Heart left ventricle (tissue), 16 donors: ENCODE measurements around the gene VILL. TPM values are rescaled to one million over a fixed set of nuclear protein-coding genes. Genes with fewer than 3 reads are reported as not detected.
A peak's percentile ranks its signal among the peaks of the same experiment; 100 is the strongest.

Source experiments
- ATAC-seq, 4 donors: fragments of 200-7000 bp; cut with Tn5 transposase; one replicate each; pipeline ENCODE4 v1.9.1; 2020 to 2022; ENCODE audit warnings: moderate library complexity in 4 of 4, mild to moderate bottlenecking in 3 of 4, moderate number of reproducible peaks in 1 of 4
- DNase-seq, 5 donors: peaks; one replicate each; pipeline ENCODE4 v3.0.0-alpha.2; 2020
- H3K27ac ChIP-seq, 12 donors: fragments of 200-600 bp; sonication (generic) in 4 of 12; one replicate each; pipeline versions ENCODE4 v1.5.0 to v1.8.0; 2016 to 2022; ENCODE audit warnings: mild to moderate bottlenecking in 2 of 12
- H3K27me3 ChIP-seq, 9 donors: fragments of 200-600 bp; sonication (generic) in 2 of 9; one replicate each; pipeline versions ENCODE4 v1.5.1 to v1.8.0; 2016 to 2022; ENCODE audit warnings: mild to moderate bottlenecking in 3 of 9
- H3K36me3 ChIP-seq, 9 donors: fragments of 200-600 bp; sonication (generic) in 2 of 9; one replicate each; pipeline versions ENCODE4 v1.5.0 to v1.8.0; 2018 to 2022; ENCODE audit warnings: mild to moderate bottlenecking in 2 of 9
- H3K4me1 ChIP-seq, 12 donors: fragments of 200-600 bp; sonication (generic) in 4 of 12; one replicate each; pipeline versions ENCODE4 v1.5.0 to v1.8.0; 2016 to 2022; ENCODE audit warnings: mild to moderate bottlenecking in 3 of 12
- H3K4me3 ChIP-seq, 12 donors: fragments of 200-600 bp; sonication (generic) in 4 of 12; one replicate each; pipeline versions ENCODE4 v1.5.0 to v1.8.0; 2017 to 2022; ENCODE audit warnings: mild to moderate bottlenecking in 9 of 12, moderate library complexity in 4 of 12
- H3K9me3 ChIP-seq, 12 donors: fragments of 200-600 bp; sonication (generic) in 4 of 12; one replicate each; pipeline versions ENCODE4 v1.5.0 to v1.8.0; 2016 to 2022; ENCODE audit warnings: mild to moderate bottlenecking in 1 of 12
- POLR2A ChIP-seq, 2 donors: fragments of 450-650 bp; IDR thresholded peaks; one replicate each; pipeline ENCODE4 v1.6.1; 2017; ENCODE audit warnings: antibody characterized with exemption in 2 of 2, mild to moderate bottlenecking in 2 of 2, moderate library complexity in 2 of 2
- WGBS, 4 donors: extraction: QIAGEN DNeasy Blood & Tissue Kit in 2 of 4; methylation state at CpG; one replicate each; pipeline versions ENCODE4 v1.1.5 to v1.1.7; 2013 to 2018; 5-methylcytosine and 5-hydroxymethylcytosine counted together
- intact Hi-C, 10 donors: fragments of 100-400 bp; cut with DNase I; formaldehyde crosslinking; loops; one replicate each; pipeline versions ENCODE4 v1.11.1 to v1.14.2; 2022
- polyA plus RNA-seq, 2 donors: library from polyadenylated mRNA; stranded (reverse); fragments of 200-250 nt; gene quantifications; one replicate each; pipeline ENCODE4 v1.2.3, GENCODE V29; 2013
- total RNA-seq, 9 donors: library from RNA; depleted of rRNA in 2 of 9; stranded (reverse); fragments of >200 nt in 2 of 9; fragmentation: NEBNext Ultra II Directional in 3 of 9; extraction: Animal tissue kit (Norgen Biotek cat#: 25700) in 3 of 9; gene quantifications; one replicate each; pipeline versions ENCODE4 v1.1.0 to v1.2.4, GENCODE V29; 2016 to 2023
- TF ChIP-seq, protein P1 (sequence below), 12 donors: fragments of 200-600 bp; sonication (generic) in 4 of 12; IDR thresholded peaks; one replicate each; pipeline versions ENCODE4 v1.5.0 to v1.8.0; 2018 to 2022; ENCODE audit warnings: antibody characterized with exemption in 12 of 12, mild to moderate bottlenecking in 5 of 12
- donor health status: ischemic (EF 13 %, LVEDD 7.1; RV severe dilation, severe dysfunction).
- donor health status: healthy with polysubstance abuse.
- donor health status: DM: no; HTN: yes; CAD: no.
- donor health status: DM: no; HTN: no; CAD: no.
- donor health status: ischemic (EF 25% LVEDD 6.9; RV normal size, moderate dysfunction).
- donor health status: ischemic (EF 25% LVEDD 5.7; RV mildly dilated, moderate dysfunction).
- donor health status: healthy.
- donor health status: DM: yes; HTN: yes; CAD: no.
- donor health status: ischemic (EF 35%, LVEDD 5.7; RV mildly dilated, moderate dysfunction).
- donor health status: nonischemic (EF 11% LVEDD 7.7; RV severe dilation, severe dysfunction).
- donor health status: DM: yes; HTN: yes; CAD: no.
- donor health status: PGD.
- donor health status: ischemic (EF 29% LVEDD 5.4; RV normal size, mild dysfunction).
- donor health status: nonischemic (EF 23%, LVEDD 6.1; RV moderate dilation, normal function).

VILL gene
- total and polyA plus RNA-seq, 11 donors: 1.1 to 6.3 (median 2.7) TPM

DNA sequence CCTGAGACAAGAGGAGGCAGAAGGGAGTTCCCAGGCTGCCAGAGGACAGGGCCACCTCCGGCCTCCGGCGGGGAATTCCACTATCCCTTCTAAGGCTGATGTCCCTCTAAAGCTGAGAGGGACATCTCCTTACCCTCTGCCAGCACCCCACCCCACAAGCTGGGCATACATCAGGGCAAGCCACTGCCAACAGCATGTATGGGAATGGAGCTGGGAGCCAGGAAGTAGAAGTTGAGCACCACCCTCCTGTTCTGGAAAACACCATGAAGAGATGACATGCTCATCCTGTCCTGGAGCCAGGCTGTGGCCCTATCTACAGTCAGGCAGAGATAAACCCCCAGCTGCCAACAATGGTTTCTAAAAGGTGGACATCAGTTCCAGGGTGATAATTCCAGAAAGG, 31.7 kb downstream of the VILL start:
- DNase-seq (peak in 2 of 5 donors; percentile 16 to 36), ATAC-seq (no peak)
- H3K9me3 ChIP-seq: no peaks in the 10 kb centered on the region
- intact Hi-C loops: no loop called here
- peaks cover 0 to 33% (median 15%) of the 10 kb centered on the region in 12 donors for H3K4me1 ChIP-seq
- H3K4me3 ChIP-seq: no peak overlapping the region
- peak overlapping the region in 1 of 12 donors; percentile 32 for H3K27ac ChIP-seq
- TF ChIP-seq, protein P1, sequence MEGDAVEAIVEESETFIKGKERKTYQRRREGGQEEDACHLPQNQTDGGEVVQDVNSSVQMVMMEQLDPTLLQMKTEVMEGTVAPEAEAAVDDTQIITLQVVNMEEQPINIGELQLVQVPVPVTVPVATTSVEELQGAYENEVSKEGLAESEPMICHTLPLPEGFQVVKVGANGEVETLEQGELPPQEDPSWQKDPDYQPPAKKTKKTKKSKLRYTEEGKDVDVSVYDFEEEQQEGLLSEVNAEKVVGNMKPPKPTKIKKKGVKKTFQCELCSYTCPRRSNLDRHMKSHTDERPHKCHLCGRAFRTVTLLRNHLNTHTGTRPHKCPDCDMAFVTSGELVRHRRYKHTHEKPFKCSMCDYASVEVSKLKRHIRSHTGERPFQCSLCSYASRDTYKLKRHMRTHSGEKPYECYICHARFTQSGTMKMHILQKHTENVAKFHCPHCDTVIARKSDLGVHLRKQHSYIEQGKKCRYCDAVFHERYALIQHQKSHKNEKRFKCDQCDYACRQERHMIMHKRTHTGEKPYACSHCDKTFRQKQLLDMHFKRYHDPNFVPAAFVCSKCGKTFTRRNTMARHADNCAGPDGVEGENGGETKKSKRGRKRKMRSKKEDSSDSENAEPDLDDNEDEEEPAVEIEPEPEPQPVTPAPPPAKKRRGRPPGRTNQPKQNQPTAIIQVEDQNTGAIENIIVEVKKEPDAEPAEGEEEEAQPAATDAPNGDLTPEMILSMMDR (IDR thresholded peaks at IDR 0.05): no peak
- TF ChIP-seq POLR2A (IDR thresholded peaks at IDR 0.05): no peak
- 54 to 67% (median 54%) methylated on average over 3 of the region's 3 CpGs; no CpG with 5 or more reads in 1 of the 4 donors for WGBS, 4 donors
- peaks cover 0 to 25% (median 9%) of the 10 kb centered on the region in 9 donors for H3K36me3 ChIP-seq
- H3K27me3 ChIP-seq: no peaks in the 10 kb centered on the region

DNA sequence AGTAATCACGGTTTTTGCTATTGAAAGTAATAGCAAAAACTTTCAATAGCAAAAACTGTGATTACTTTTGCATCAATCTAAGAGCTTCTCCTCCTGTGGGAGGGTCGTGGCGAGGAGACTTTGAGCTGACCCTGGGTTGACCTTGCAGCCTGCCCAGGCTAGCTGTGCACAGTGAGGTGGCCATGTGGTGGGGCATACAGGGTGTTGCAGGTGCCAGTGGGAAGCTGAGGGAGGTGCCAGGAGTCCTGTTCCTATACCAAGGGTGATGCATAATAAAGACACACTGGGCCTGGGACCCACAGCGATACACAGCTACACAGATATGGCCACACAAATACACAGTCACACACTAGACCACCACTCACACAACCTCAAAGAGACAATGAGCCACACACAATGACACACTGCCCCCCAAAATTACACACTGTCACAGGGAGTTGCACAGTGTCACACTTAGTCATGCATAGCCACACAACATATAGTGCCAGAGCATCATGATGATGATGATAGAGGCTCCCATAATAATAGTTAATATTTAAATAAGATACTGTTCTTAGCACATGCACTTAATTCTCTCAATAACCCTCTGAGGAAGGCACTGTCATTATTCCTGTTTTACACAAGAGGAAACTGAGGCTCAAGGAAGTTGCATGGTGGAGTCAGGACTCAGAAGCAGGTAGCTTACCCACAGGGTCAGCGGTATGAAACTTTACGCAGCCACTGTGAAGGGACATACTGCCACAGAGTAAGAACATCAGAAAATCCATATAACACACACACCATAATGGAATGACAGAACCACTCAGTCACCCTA, 32.5 kb downstream of the VILL start:
- Histone ChIP-seq H3K27ac (peak overlapping the region in 2 of 12 donors; percentile 92 to 97), H3K9me3 (no peaks in the 10 kb centered on the region), H3K4me3 (peak overlapping the region in 6 of 12 donors; percentile 69 to 79 (median 74)), H3K27me3 (no peaks in the 10 kb centered on the region), H3K36me3 (peaks cover 0 to 19% (median 7%) of the 10 kb centered on the region in 9 donors), H3K4me1 (peaks cover 0 to 33% (median 15%) of the 10 kb centered on the region in 12 donors)
- TF ChIP-seq, protein P1 (IDR thresholded peaks at IDR 0.05): no peak
- TF ChIP-seq POLR2A (IDR thresholded peaks at IDR 0.05): no peak
- ATAC-seq (no peak), DNase-seq (peak in 2 of 5 donors; percentile 14 to 51)
- 84 to 88% (median 85%) methylated on average over 6 of the region's 6 CpGs for WGBS, 4 donors
- intact Hi-C loops: no loop called here

DNA sequence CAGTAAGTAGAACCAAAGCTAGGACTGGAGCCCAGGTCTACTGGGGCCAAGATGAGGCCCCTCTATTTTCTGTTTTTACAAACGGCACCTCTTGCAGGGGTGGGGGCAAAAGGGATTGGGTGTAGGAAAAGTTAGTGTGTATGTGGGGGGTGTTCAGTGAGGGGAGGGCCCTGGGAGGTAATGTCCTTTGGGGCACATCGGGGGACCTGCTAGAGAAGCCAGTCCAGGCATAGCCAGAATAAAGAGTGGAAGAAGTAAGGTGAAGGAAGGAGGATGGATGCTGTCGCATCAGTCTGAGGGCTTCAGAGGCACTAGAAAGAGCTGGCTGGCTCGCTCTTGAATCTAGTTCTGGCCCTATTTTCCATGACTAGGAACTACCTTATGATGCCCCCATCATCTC, 36.3 kb downstream of the VILL start:
- DNase-seq (no peak), ATAC-seq (no peak)
- 70 to 84% (median 77%) methylated on average over 4 of the region's 4 CpGs for WGBS, 4 donors
- Histone ChIP-seq H3K27ac (no peak overlapping the region), H3K36me3 (no peaks in the 10 kb centered on the region), H3K27me3 (peaks cover 0 to 7% (median 0%) of the 10 kb centered on the region in 9 donors), H3K4me1 (peaks cover 0 to 55% (median 27%) of the 10 kb centered on the region in 12 donors), H3K9me3 (no peaks in the 10 kb centered on the region), H3K4me3 (no peak overlapping the region)
- intact Hi-C loops: no loop called here
- no peak for TF ChIP-seq POLR2A (IDR thresholded peaks at IDR 0.05)
- TF ChIP-seq, protein P1 (IDR thresholded peaks at IDR 0.05): no peak
